ENCODE results near the gene RASAL2.
A peak's percentile ranks its signal among the peaks of the same experiment; 100 is the strongest.

The RASAL2 gene

GRCh38 chr1:178495158-178495557 lies 401.3 kb downstream of the RASAL2 start:
- DNase-seq (ENCODE audit: low read depth in 2 of 2) = no peak
- TF ChIP-seq CTCF (IDR thresholded peaks at IDR 0.05; ENCODE audit: low read depth, low read length) = no peak
- no peak overlapping the region for H3K4me3 ChIP-seq (replicated peaks in 1 of 2; ENCODE audit: low read depth in 2 of 2, low read length in 2 of 2)

- TF ChIP-seq CTCF (IDR thresholded peaks at IDR 0.05; ENCODE audit: low read depth, low read length) = no peak
- no peak for DNase-seq (ENCODE audit: low read depth in 2 of 2)
- no peak overlapping the region for H3K4me3 ChIP-seq (replicated peaks in 1 of 2; ENCODE audit: low read depth in 2 of 2, low read length in 2 of 2)
Measured at GRCh38 chr1:178495741-178496409, 402.0 kb downstream of the RASAL2 start.

- no peak for TF ChIP-seq CTCF (IDR thresholded peaks at IDR 0.05; ENCODE audit: low read depth, low read length)
- no peak within 1 kb of the TSS for H3K4me3 ChIP-seq (replicated peaks in 1 of 2; ENCODE audit: low read depth in 2 of 2, low read length in 2 of 2)
- DNase-seq (ENCODE audit: low read depth in 2 of 2) = no peak
Measured at GRCh38 chr1:178496410-178497135, 402.7 kb downstream of the RASAL2 start, which contains the start of gene CLEC20A. Gene CLEC20A, minus strand, starts transcription at chr1:178496964. Its CDS starts 25 bp downstream, at chr1:178496939.

GRCh38 chr1:178497903-178498478 lies 404.1 kb downstream of the RASAL2 start:
- no peak for TF ChIP-seq CTCF (IDR thresholded peaks at IDR 0.05; ENCODE audit: low read depth, low read length)
- DNase-seq (ENCODE audit: low read depth in 2 of 2) = no peak
- no peak overlapping the region for H3K4me3 ChIP-seq (replicated peaks in 1 of 2; ENCODE audit: low read depth in 2 of 2, low read length in 2 of 2)

- no peak for DNase-seq (ENCODE audit: low read depth in 2 of 2)
- no peak for TF ChIP-seq CTCF (IDR thresholded peaks at IDR 0.05; ENCODE audit: low read depth, low read length)
- H3K4me3 ChIP-seq (replicated peaks in 1 of 2; ENCODE audit: low read depth in 2 of 2, low read length in 2 of 2) = no peak overlapping the region
Measured at GRCh38 chr1:178498896-178499675, 405.2 kb downstream of the RASAL2 start.

GRCh38 chr1:178500091-178500770 lies 406.3 kb downstream of the RASAL2 start:
- no peak overlapping the region for H3K4me3 ChIP-seq (replicated peaks in 1 of 2; ENCODE audit: low read depth in 2 of 2, low read length in 2 of 2)
- peak; percentile 35 for TF ChIP-seq CTCF (IDR thresholded peaks at IDR 0.05; ENCODE audit: low read depth, low read length)
- DNase-seq (ENCODE audit: low read depth in 2 of 2) = no peak
